Stimulated activated CD8-positive, alpha-beta memory T cell treated with anti-CD3 and anti-CD28 coated beads, Interleukin-12 subunit alpha, Interleukin-12 subunit beta, amount 100 ng/mL, for 1 hour (primary cell): ENCODE data around the gene SUPT20H.
A peak's percentile ranks its signal among the peaks of the same experiment; 100 is the strongest.

Experiments used
- DNase-seq: peaks from one replicate; pipeline ENCODE4 v3.0.0-alpha.2; 2020; ENCODE audit warnings: low read depth

Gene SUPT20H

GRCh38 chr13:36999054-36999714 lies 60.3 kb downstream of the SUPT20H start, which contains the start of gene ALG5:
ALG5 (minus strand) TSS chr13:36999340; CDS start chr13:36999300, 40 bp downstream.
- peak; percentile 85 for DNase-seq

- peak; percentile 10 for DNase-seq
Measured at GRCh38 chr13:36998624-36999041, 60.9 kb downstream of the SUPT20H start.

DNA sequence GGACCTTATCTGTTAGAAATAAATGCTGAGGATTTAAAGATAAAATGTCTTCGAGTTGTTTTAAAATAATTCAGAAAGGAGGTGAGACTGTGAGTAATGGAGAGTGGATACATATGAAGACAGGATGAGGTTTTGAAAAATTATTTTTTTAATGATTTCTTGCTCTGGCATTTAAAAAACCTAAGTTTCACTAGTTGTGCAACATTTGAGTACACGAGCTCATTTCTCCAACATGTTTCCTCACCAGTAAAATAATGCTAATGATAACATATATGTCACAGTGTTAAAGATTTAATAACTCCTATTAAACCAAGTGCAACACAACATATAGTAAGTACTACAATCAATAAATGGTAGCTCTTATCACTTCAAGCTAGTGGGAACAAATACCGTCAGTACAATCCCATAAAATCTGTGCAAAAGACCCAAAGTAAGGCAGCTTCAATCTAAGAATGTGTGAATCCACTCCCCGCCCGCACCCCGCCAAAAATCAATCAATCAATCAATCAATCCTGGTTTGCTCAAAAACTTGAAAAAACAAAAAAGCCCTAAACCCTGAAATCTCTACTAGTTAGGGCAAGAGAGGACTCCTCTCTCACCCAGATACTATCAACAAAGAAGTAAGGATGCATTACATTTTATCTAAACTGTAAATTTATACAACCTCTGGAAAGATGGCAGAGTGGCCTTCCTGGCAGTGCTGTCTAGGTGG lies 61.6 kb downstream of the SUPT20H start:
- DNase-seq, result no peak

- no peak for DNase-seq
Measured at GRCh38 chr13:36992362-36992761, 67.1 kb downstream of the SUPT20H start.

DNA sequence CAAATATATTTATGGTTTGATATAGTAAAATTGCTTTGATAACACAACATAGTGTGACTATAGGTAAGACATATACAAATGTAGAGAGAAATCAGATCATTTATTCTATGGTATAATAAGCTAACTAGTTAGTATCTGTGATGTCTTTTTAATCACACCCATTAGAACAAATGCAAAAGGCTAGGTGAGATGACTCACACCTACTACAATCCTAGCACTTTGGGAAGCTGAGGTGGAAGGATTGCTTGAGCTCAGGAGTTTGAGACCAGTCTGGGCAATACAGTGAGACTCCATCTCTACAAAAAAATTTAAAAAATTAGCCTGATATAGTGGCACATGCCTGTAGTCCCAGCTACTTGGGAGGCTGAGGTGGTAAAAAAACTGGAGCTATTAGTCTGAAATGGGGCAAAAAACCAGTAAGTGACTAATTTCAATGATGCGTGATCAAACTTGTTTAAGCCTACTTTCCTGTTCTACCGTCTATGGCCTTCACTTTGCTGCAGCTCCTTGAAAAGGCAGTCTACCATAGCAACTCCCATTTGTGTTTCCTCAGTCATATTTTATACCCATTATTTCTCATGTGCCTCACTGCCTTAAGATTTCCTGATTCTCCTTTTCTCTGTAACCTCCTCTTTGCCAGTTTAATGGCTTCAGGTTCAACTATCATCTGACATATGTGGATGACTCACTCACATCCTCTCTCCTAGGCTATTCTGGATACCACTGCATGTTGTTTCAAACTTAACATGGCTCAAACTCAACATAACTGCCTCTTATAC lies 72.8 kb downstream of the SUPT20H start:
- no peak for DNase-seq

DNA sequence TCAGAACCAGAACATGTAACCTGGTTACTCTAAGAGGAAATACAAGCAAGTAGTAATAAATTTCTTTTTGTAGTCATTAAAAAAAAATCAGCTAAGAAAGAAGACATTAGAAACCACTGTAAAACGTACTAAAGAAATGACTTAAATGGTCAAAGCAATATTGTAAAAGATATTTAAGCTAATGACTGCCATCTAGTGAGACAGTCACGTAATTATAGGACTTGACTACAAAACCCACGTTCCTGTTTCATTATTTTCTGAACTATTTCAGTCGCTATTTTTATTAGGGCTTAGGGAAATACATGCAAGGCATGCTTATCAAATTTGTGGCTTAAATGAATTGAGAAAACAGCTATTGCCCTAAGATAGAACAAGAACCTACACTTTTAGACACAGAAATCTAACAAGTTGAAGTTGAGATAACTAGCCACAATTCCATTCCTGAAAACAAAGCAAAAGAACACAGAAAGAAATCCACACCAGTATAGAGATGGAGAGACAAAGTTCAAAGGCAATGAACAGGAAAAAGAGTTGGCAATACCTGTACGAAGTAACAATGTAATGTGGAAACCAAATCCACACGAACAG lies 78.2 kb downstream of the SUPT20H start:
- no peak for DNase-seq

GRCh38 chr13:36979361-36980050 lies 80.0 kb downstream of the SUPT20H start:
- no peak for DNase-seq

GRCh38 chr13:36975172-36975571 lies 84.3 kb downstream of the SUPT20H start:
- no peak for DNase-seq

GRCh38 chr13:36973621-36974295 lies 85.7 kb downstream of the SUPT20H start:
- DNase-seq, result no peak

GRCh38 chr13:36973009-36973408 lies 86.5 kb downstream of the SUPT20H start:
- DNase-seq, result no peak

DNA sequence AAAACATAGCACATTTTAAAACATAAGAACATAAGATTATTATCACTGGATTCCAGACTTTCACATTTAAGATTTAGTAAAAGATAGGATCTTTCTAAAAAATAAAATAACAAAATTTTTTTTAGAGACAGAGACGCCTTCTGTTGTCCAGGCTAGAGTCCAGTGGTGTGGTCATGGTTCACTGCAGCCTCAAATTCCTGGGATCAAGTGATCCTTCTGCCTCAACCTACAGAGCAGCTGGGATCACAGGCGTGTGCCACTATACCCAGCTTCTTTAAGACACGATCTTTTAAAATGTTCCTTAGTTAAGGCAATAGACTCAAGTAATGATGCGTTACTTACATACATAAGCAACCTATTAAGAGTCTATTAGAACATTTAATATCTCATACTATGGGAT lies 93.1 kb downstream of the SUPT20H start:
- DNase-seq, result no peak

DNA sequence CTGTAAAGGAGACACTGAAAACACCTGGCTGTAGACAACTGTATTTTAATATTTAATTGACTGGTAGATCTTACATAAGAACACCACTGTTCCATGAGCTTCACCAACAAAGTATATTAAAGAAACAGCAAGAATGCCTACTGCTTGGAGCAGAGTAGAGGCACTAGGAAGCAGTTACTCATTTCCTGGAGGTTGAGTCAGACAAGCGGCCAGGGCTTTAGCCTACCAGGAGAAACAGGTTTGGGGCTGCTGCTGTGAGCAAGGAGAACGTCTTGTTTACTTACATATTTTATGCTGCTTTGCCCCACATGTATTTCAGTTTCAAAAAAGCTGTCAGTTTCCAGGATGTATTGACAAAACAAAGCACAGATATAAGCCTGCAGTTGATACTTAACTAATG lies 93.7 kb downstream of the SUPT20H start:
- no peak for DNase-seq

GRCh38 chr13:36959456-36960116 lies 99.9 kb downstream of the SUPT20H start:
- no peak for DNase-seq
